GM19238 (cell line): Measurements from ENCODE around the gene MCHR2.
"Not testable (repeated sequence)": the region's sequence is repeated elsewhere in the genome, so short reads cannot be mapped to it uniquely, and the experiment has no call there.

Source experiments
- DNase-seq: peaks from one replicate; pipeline ENCODE4 v3.0.0; 2011; ENCODE audit warnings: low spot score; ENCODE audit not compliant: insufficient read length

The MCHR2 gene

GRCh38 chr6:99993533-99994251, at the start of gene MCHR2:
TSS of gene MCHR2 (minus strand) at chr6:99994223. CDS start at chr6:99956147, 38,076 bp downstream.
- no peak for DNase-seq

GRCh38 chr6:100038546-100038945, 44.5 kb upstream of the MCHR2 start:
- DNase-seq, result not testable (repeated sequence)

- DNase-seq, result no peak
These were observed 42.0 kb upstream of the MCHR2 start for GRCh38 chr6:100035873-100036653.

- no peak for DNase-seq
These were observed 29.8 kb upstream of the MCHR2 start for GRCh38 chr6:100023798-100024197.

- no peak for DNase-seq
These were observed 28.8 kb upstream of the MCHR2 start for GRCh38 chr6:100022847-100023246.

GRCh38 chr6:100008857-100009256, 14.8 kb upstream of the MCHR2 start:
- no peak for DNase-seq

- DNase-seq, result peak; percentile 17
These were observed 7.9 kb upstream of the MCHR2 start for GRCh38 chr6:100001915-100002388.

GRCh38 chr6:99997141-99997540, 3.1 kb upstream of the MCHR2 start:
- no peak for DNase-seq

- DNase-seq, result no peak
These were observed 1.9 kb upstream of the MCHR2 start for GRCh38 chr6:99995916-99996315.

- no peak for DNase-seq
These were observed 884 bp downstream of the MCHR2 start for GRCh38 chr6:99993146-99993532.

GRCh38 chr6:99991955-99992354, 2.1 kb downstream of the MCHR2 start:
- DNase-seq, result no peak

- no peak for DNase-seq
These were observed 13.3 kb downstream of the MCHR2 start for GRCh38 chr6:99980741-99981140.

- no peak for DNase-seq
These were observed 14.1 kb downstream of the MCHR2 start for GRCh38 chr6:99979953-99980352.

- no peak for DNase-seq
These were observed 27.0 kb downstream of the MCHR2 start for GRCh38 chr6:99967052-99967451.

GRCh38 chr6:99960027-99960426, 34.0 kb downstream of the MCHR2 start:
- DNase-seq, result no peak

- DNase-seq, result no peak
These were observed 42.8 kb downstream of the MCHR2 start for GRCh38 chr6:99951016-99951805.

GRCh38 chr6:99946005-99946404, 48.0 kb downstream of the MCHR2 start:
- DNase-seq, result no peak

GRCh38 chr6:99943846-99944245, 50.2 kb downstream of the MCHR2 start:
- no peak for DNase-seq

- DNase-seq, result no peak
These were observed 53.4 kb downstream of the MCHR2 start for GRCh38 chr6:99940582-99940981.

GRCh38 chr6:99933129-99933528, 60.9 kb downstream of the MCHR2 start:
- no peak for DNase-seq

GRCh38 chr6:99912657-99913056, 81.4 kb downstream of the MCHR2 start:
- DNase-seq, result no peak
